PC-3 (cell line): ENCODE results near the gene ADAD2. TPM values are rescaled to one million over a fixed set of nuclear protein-coding genes. Genes with fewer than 3 reads are reported as not detected.

Experiments used
- ATAC-seq: fragments of 200-7000 bp; cut with Tn5 transposase; 2 replicates; pipeline ENCODE4 v1.9.1; 2020; ENCODE audit warnings: mild to moderate bottlenecking, moderate library complexity
- BruUV-seq: library from RNA; stranded (reverse); fragments of 400-500 nt; replicated peaks from 2 replicates; lab custom pipeline; 2021; lab: Mats Ljungman, UMichigan
- CTCF ChIA-PET: fragments of 300-600 bp; sonication (Branson Sonifier 250); formaldehyde crosslinking; loops from one replicate; lab custom pipeline; 2022; ENCODE audit warnings: antibody characterized with exemption; lab: Charles Lee
- POLR2A ChIA-PET: fragments of 300-600 bp; sonication (Branson Sonifier 250); formaldehyde crosslinking; loops from one replicate; lab custom pipeline; 2022; ENCODE audit warnings: antibody characterized with exemption; ENCODE audit not compliant: unreplicated experiment; lab: Charles Lee
- DNase-seq: peaks from one replicate; pipeline ENCODE4 v3.0.0-alpha.2; 2015
- H2AFZ ChIP-seq: fragments of 300-600 bp; sonication (generic); 2 replicates; pipeline ENCODE4 v1.6.0; 2016; ENCODE audit warnings: antibody characterized with exemption, low read length
- H3F3A ChIP-seq: fragments of 300-600 bp; sonication (generic); one replicate; pipeline ENCODE4 v1.6.0; 2017; ENCODE audit warnings: antibody characterized with exemption, low read length, control low read depth, mild to moderate bottlenecking; ENCODE audit not compliant: unreplicated experiment
- H3K27ac ChIP-seq: fragments of 300-600 bp; sonication (generic); 2 replicates; pipeline ENCODE4 v1.5.1; 2016; ENCODE audit warnings: mild to moderate bottlenecking, low read length
- H3K27me3 ChIP-seq: fragments of 300-600 bp; sonication (generic); 2 replicates; pipeline ENCODE4 v1.6.1; 2016; ENCODE audit warnings: low read length, mixed read lengths
- H3K36me3 ChIP-seq: fragments of 300-600 bp; sonication (generic); 2 replicates; pipeline ENCODE4 v1.6.1; 2016; ENCODE audit warnings: low read depth, mixed run types, low read length, mixed read lengths
- H3K4me1 ChIP-seq: fragments of 300-600 bp; sonication (generic); 2 replicates; pipeline ENCODE4 v1.5.1; 2016; ENCODE audit warnings: low read length; ENCODE audit not compliant: insufficient read depth
- H3K4me2 ChIP-seq: fragments of 300-600 bp; sonication (generic); 2 replicates; pipeline ENCODE4 v1.6.0; 2016; ENCODE audit warnings: low read length
- H3K4me3 ChIP-seq: fragments of 300-600 bp; sonication (generic); 2 replicates; pipeline ENCODE4 v1.5.1; 2016; ENCODE audit warnings: mild to moderate bottlenecking, low read length, mixed read lengths
- H3K79me2 ChIP-seq: fragments of 300-600 bp; sonication (generic); 2 replicates; pipeline ENCODE4 v1.6.1; 2017; ENCODE audit warnings: low read length, mixed read lengths
- H3K9ac ChIP-seq: fragments of 300-600 bp; sonication (generic); 2 replicates; pipeline ENCODE4 v1.6.0; 2016; ENCODE audit warnings: mild to moderate bottlenecking, low read length
- H3K9me2 ChIP-seq: fragments of 300-600 bp; sonication (generic); replicated peaks from 2 replicates; pipeline ENCODE4 v1.6.1; 2016; ENCODE audit warnings: mixed run types, low read length, mixed read lengths
- H3K9me3 ChIP-seq: fragments of 300-600 bp; sonication (generic); 2 replicates; pipeline ENCODE4 v1.6.1; 2016; ENCODE audit warnings: low read length, mixed read lengths
- H4K20me1 ChIP-seq: fragments of 300-600 bp; sonication (generic); 2 replicates; pipeline ENCODE4 v1.6.1; 2016; ENCODE audit warnings: low read length, mixed read lengths
- EZH2 ChIP-seq: fragments of 300-600 bp; sonication (generic); IDR thresholded peaks from one replicate; pipeline ENCODE4 v1.6.1; 2017; ENCODE audit warnings: antibody characterized with exemption, mild to moderate bottlenecking, low read length; ENCODE audit not compliant: unreplicated experiment
- EZH2phosphoT487 ChIP-seq: fragments of 300-600 bp; sonication (generic); IDR thresholded peaks from 2 replicates; pipeline ENCODE4 v1.6.1; 2018; ENCODE audit warnings: mild to moderate bottlenecking, antibody characterized with exemption, low read length, borderline replicate concordance
- intact Hi-C: fragments of 100-400 bp; cut with micrococcal nuclease; formaldehyde crosslinking; loops from 2 replicates; pipeline ENCODE4 v1.9.0; 2023
- total RNA-seq: library from RNA; depleted of rRNA; stranded (reverse); fragments of >200 nt; gene quantifications from 2 replicates; pipeline ENCODE4 v1.2.3, GENCODE V29; 2014
- TF ChIP-seq, protein P1 (sequence below): fragments of 300-600 bp; sonication (generic); conservative IDR thresholded peaks from 2 replicates; pipeline ENCODE4 v1.5.1; 2017; ENCODE audit warnings: antibody characterized with exemption, low read depth, mild to moderate bottlenecking, low read length

Gene ADAD2
- total RNA-seq, 1 experiment from 2014 or later, result not detected

DNA sequence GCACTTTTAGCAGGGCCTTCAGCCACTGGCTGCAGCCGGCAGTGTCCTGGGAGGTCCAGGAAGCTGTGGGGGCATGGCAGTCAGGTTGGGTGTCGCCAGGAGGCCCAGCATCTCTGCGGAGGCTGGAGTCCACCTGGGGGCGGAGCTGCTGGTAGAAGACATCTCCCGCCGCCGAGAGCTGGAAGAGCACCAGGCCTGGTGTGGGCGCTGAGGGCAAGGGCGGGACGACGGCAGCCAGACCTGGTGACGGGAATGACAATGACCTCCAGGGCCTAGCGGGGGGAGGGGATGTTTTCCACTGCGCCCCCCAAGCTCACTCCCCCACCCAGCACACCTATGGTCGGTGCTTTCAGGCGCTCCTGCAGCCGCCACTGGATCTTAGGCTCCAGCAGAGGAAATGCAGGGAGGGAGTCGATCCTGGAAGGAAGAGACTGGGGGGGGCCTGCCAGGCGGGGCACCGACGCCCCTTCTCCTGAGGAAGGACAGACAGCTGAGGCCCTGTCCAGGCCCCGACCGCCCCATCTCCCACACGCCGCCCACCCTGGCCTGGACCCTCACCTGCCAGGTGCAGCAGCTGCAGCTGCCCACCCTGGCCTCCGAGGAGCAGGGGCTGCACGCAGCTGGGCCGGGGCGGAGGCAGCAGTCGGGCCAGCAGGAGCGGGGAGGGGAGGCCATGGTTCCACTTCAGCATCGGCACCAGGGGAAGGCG lies 11.2 kb upstream of the ADAD2 start:
- TF ChIP-seq EZH2phosphoT487 (no peak), EZH2 (no peak)
- TF ChIP-seq, protein P1, sequence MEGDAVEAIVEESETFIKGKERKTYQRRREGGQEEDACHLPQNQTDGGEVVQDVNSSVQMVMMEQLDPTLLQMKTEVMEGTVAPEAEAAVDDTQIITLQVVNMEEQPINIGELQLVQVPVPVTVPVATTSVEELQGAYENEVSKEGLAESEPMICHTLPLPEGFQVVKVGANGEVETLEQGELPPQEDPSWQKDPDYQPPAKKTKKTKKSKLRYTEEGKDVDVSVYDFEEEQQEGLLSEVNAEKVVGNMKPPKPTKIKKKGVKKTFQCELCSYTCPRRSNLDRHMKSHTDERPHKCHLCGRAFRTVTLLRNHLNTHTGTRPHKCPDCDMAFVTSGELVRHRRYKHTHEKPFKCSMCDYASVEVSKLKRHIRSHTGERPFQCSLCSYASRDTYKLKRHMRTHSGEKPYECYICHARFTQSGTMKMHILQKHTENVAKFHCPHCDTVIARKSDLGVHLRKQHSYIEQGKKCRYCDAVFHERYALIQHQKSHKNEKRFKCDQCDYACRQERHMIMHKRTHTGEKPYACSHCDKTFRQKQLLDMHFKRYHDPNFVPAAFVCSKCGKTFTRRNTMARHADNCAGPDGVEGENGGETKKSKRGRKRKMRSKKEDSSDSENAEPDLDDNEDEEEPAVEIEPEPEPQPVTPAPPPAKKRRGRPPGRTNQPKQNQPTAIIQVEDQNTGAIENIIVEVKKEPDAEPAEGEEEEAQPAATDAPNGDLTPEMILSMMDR, result no peak
- H3K79me2 ChIP-seq, result peaks cover 8% of the 10 kb centered on the region

DNA sequence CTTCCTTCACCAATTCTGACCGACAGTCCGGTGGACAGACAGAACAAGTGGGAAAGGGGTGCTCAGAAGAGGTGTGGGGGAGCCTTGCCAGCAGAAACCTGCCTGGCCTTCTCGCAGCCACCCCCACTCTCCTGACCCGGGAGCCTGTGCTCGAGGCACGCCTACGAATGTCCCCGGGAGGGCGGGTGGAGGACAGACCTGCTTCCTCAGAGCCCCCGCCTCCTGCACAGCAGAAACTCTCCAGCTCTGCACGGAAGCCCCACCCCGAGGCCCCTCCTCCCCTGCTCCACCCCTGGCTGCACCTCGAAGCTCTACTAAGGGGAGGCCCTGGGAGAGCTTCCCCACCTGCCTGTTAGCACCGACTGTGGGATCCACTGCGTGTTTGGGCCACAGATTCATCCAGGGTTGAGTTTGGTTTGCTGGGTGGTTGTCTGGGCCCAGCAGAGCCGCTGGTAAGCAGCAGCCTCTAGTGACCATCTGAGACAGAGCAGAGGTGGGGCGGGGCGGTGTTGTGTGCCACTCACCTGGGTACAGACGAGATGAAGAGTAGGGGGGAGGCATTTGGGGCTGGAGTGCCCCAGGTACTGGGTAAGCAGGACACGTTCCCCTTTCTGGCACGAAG lies 10.3 kb upstream of the ADAD2 start:
- peaks cover 20% of the 10 kb centered on the region for H3K4me1 ChIP-seq
- intact Hi-C loops, result no loop called here
- H3K27me3 ChIP-seq, result no peaks in the 10 kb centered on the region
- H3K4me3 ChIP-seq, result no peak overlapping the region
- ATAC-seq (no peak), DNase-seq (no peak)
- H3K4me2 ChIP-seq, result no peak overlapping the region
- H4K20me1 ChIP-seq, result no peaks in the 10 kb centered on the region
- no peaks in the 10 kb centered on the region; the same call in 1 of the 2 replicates for H3K36me3 ChIP-seq
- POLR2A ChIA-PET, result no interaction called here
- no peak overlapping the region for H3K9ac ChIP-seq
- H3K9me2 ChIP-seq, result no peaks in the 10 kb centered on the region
- no peak overlapping the region for H2AFZ ChIP-seq
- no peaks in the 10 kb centered on the region for H3K9me3 ChIP-seq
- TF ChIP-seq EZH2 (no peak), EZH2phosphoT487 (no peak)
- TF ChIP-seq, protein P1, result no peak
- H3K79me2 ChIP-seq, result peaks cover 16% of the 10 kb centered on the region
- no peaks in the 10 kb centered on the region for H3F3A ChIP-seq
- CTCF ChIA-PET, result no interaction called here
- BruUV-seq, result no TSS peak
- no peak overlapping the region for H3K27ac ChIP-seq

More for the DNA sequence above, 11.2 kb upstream of the ADAD2 start:
- Histone ChIP-seq H3K4me2 (no peak overlapping the region), H3F3A (no peaks in the 10 kb centered on the region), H2AFZ (no peak overlapping the region), H3K27me3 (no peaks in the 10 kb centered on the region), H4K20me1 (no peaks in the 10 kb centered on the region), H3K4me1 (peaks cover 20% of the 10 kb centered on the region), H3K36me3 (no peaks in the 10 kb centered on the region; the same call in 1 of the 2 replicates), H3K9me3 (no peaks in the 10 kb centered on the region), H3K9ac (no peak overlapping the region), H3K9me2 (no peaks in the 10 kb centered on the region), H3K27ac (no peak overlapping the region), H3K4me3 (no peak overlapping the region)
- ChIA-PET CTCF (no interaction called here), POLR2A (interaction anchor here (0.6 kb wide), 1 partner anchor 42 kb away, joined by 4 read pairs; no protein-coding TSS in a partner anchor)
- intact Hi-C loops, result loop anchor here (5.0 kb wide), 1 partner anchor 222 kb away; no protein-coding TSS in a partner anchor
- DNase-seq (no peak), ATAC-seq (no peak)
- no TSS peak for BruUV-seq
